ENCODE results near the gene PAK4. TPM values are rescaled to one million over a fixed set of nuclear protein-coding genes. Genes with fewer than 3 reads are reported as not detected.

PAK4 gene
- total and polyA plus RNA-seq, 9 of the 15 experiments (the other 6 are each of a cell fraction or from before 2014, with no cell fraction given): 0.21 to 33.5 (median 5.8) TPM

GRCh38 chr19:39150807-39151600 lies 25.4 kb downstream of the PAK4 start:
- Histone ChIP-seq H3K9me3 (replicated peaks; ENCODE audit: control insufficient read depth, insufficient read depth, low read depth, low read length) (no peaks in the 10 kb centered on the region), H3K9ac (ENCODE audit: insufficient read depth in 1 of 2, low read depth in 2 of 2, low read length in 2 of 2) (peak overlapping the region in 1 of 2 experiments; percentile 85; a peak in 2 of 4 replicates), H3K4me1 (replicated peaks in 1 of 2; ENCODE audit: control insufficient read depth in 2 of 2, insufficient read depth in 2 of 2, low read length in 2 of 2) (peaks cover 23 to 35% of the 10 kb centered on the region in 2 experiments; a peak in 4 of 5 replicates), H3K4me3 (no peak overlapping the region), H2AFZ (ENCODE audit: low read depth, low read length) (no peak overlapping the region), H3K79me2 (ENCODE audit: control insufficient read depth, insufficient read depth, low read length) (peaks cover 43% of the 10 kb centered on the region), H3K4me2 (ENCODE audit: insufficient read depth, low read length) (peak overlapping the region; percentile 50; the same call in 1 of the 2 replicates), H4K20me1 (replicated peaks; ENCODE audit: control insufficient read depth, insufficient read depth, low read length) (peaks cover 4% of the 10 kb centered on the region; the same call in 1 of the 2 replicates), H3K9me1 (ENCODE audit: control insufficient read depth, insufficient read depth, low read length) (no peaks in the 10 kb centered on the region), H3K36me3 (ENCODE audit: control insufficient read depth, insufficient read depth, low read length) (no peaks in the 10 kb centered on the region), H3K27me3 (ENCODE audit: control insufficient read depth in 2 of 2, insufficient read depth in 2 of 2, low read length in 2 of 2) (no peaks in the 10 kb centered on the region), H3K27ac (ENCODE audit: extremely low read depth, low read depth, low read length) (no peak overlapping the region; the same call in 2 of the 3 replicates)
- POLR2A ChIA-PET: interaction anchor here (0.6 to 2.1 kb wide), 3 partner anchors 18 to 162 kb away, joined by 3 to 7 read pairs (median 7); no protein-coding TSS in a partner anchor
- FAIRE-seq (no peak), ATAC-seq (peak; percentile 18; the same call in 2 of the 3 replicates), DNase-seq (ENCODE audit: extremely low read depth in 1 of 4, low spot score in 3 of 4) (no peak)
- intact Hi-C loops (cut with micrococcal nuclease) (no loop called here), in situ Hi-C loops (cut with MboI) (no loop called here)
- 41% methylated on average over 26 of the region's 26 CpGs for WGBS (ENCODE audit: insufficient coverage, low coverage, missing lambda C conversion rate)
- CTCF ChIA-PET (ENCODE audit: low intra/inter-chr PET ratio): no interaction called here
- no TSS peak for BruUV-seq (replicated peaks)
- peak; percentile 60; the same call in 1 of the 2 replicates for TF ChIP-seq RAD51 (IDR thresholded peaks at IDR 0.05; ENCODE audit: borderline replicate concordance, low read depth)
- TF ChIP-seq BDP1 (IDR thresholded peaks at IDR 0.05; ENCODE audit: insufficient read depth, insufficient read length): no peak
- no peak for TF ChIP-seq HBP1 (CRISPR knock-in tag; IDR thresholded peaks at IDR 0.05)
- no peak for TF ChIP-seq ZNF253 (CRISPR knock-in tag; conservative IDR thresholded peaks at IDR 0.05)
- no peak for TF ChIP-seq ZNF384 (IDR thresholded peaks at IDR 0.05; ENCODE audit: low read depth, low read length)
- no peak for TF ChIP-seq MTA3 (IDR thresholded peaks at IDR 0.05; ENCODE audit: borderline replicate concordance)
- no peak for TF ChIP-seq SNIP1 (IDR thresholded peaks at IDR 0.05; ENCODE audit: low read depth)
- TF ChIP-seq ZNF134 (CRISPR knock-in tag; conservative IDR thresholded peaks at IDR 0.05): no peak
- TF ChIP-seq EGR1 (conservative IDR thresholded peaks at IDR 0.05): peak; percentile 22; the same call in 1 of the 2 replicates
- TF ChIP-seq SFPQ (IDR thresholded peaks at IDR 0.05; ENCODE audit: low read depth, low read length): no peak
- 0 out of 2 replicates have a peak, but pooled peaks have one; percentile 16 for TF ChIP-seq TCF3 (CRISPR knock-in tag; IDR thresholded peaks at IDR 0.05)
- no peak for TF ChIP-seq BRCA1 (IDR thresholded peaks at IDR 0.05)
- no peak for TF ChIP-seq BRCA1 (CRISPR knock-in tag; IDR thresholded peaks at IDR 0.05)
- TF ChIP-seq EWSR1 (IDR thresholded peaks at IDR 0.05; ENCODE audit: borderline replicate concordance, low read depth, partially characterized antibody): no peak
- peak; percentile 34; the same call in 1 of the 2 replicates for TF ChIP-seq CXXC5 (CRISPR knock-in tag; IDR thresholded peaks at IDR 0.05)
- TF ChIP-seq DPF2 (IDR thresholded peaks at IDR 0.05): 0 out of 2 replicates have a peak, but pooled peaks have one; percentile 18
- TF ChIP-seq USF2 (CRISPR knock-in tag; IDR thresholded peaks at IDR 0.05): peak; percentile 62
- TF ChIP-seq CREBBP (IDR thresholded peaks at IDR 0.05; ENCODE audit: low read depth, low read length): no peak
- no peak for TF ChIP-seq ZNF174 (CRISPR knock-in tag; IDR thresholded peaks at IDR 0.05)
